GM12878 (cell line): ENCODE results near the gene MED13. TPM values are rescaled to one million over a fixed set of nuclear protein-coding genes. Genes with fewer than 3 reads are reported as not detected.

Source experiments
- polyA plus RNA-seq, 11 experiments: library from polyadenylated mRNA; depleted of rRNA in 4 of 11; unstranded in 6 of 11; stranded (reverse) in 5 of 11; fragments of >200 nt; fragmentation: Nextera tagmentation in 4 of 11; fragmentation: Illumina TruSeq in 1 of 11; extraction: Ambion mirVana in 4 of 11; extraction: Trizol in 1 of 11; gene quantifications; 1 replicate in 1 of 11; 2 replicates in 10 of 11; pipeline versions ENCODE4 v1.2.1 to v1.2.3, GENCODE V29; 2011 to 2016; ENCODE audit warnings: inconsistent platforms in 2 of 11, missing spikeins in 2 of 11, low read depth in 1 of 11
- total RNA-seq, 4 experiments: library from RNA; depleted of rRNA in 3 of 4; stranded (reverse); fragments of >200 nt in 3 of 4; fragmentation: Illumina TruSeq in 1 of 4; extraction: Trizol in 1 of 4; gene quantifications; 2 replicates each; pipeline versions ENCODE4 v1.2.1 to v1.2.3, GENCODE V29; 2013 to 2021

Gene MED13
- total and polyA plus RNA-seq, 10 of the 15 experiments (the other 5 are each of a cell fraction or from before 2014, with no cell fraction given), result 4.6 to 49.7 (median 21.3) TPM

Other genes starting within 250 kb of the MED13 start
- 20.0 and 23.1 TPM in 2 replicates for gene BRIP1, start 201.8 kb downstream of the MED13 start, total RNA-seq (2014; rRNA removed)
- 24.2 and 25.6 TPM in 2 replicates for gene BRIP1, start 201.8 kb downstream of the MED13 start, total RNA-seq (2014; rRNA removed; fragmentation: Illumina TruSeq; extraction: Trizol)
- gene BRIP1, start 201.8 kb downstream of the MED13 start, total RNA-seq (2021), result 14.5 and 15.0 TPM in 2 replicates
- gene BRIP1, start 201.8 kb downstream of the MED13 start, polyA plus RNA-seq (2011; rRNA removed), result 12.3 and 20.7 TPM in 2 replicates
- gene BRIP1, start 201.8 kb downstream of the MED13 start, polyA plus RNA-seq (2014; fragmentation: Illumina TruSeq; extraction: Trizol), result 18.6 and 22.4 TPM in 2 replicates
- 1 to 10 TPM; 4.0 to 4.2 TPM for gene BRIP1, start 201.8 kb downstream of the MED13 start, polyA plus RNA-seq (2014; fragmentation: Nextera tagmentation; extraction: Ambion mirVana)
- 8.1 and 8.7 TPM in 2 replicates for gene BRIP1, start 201.8 kb downstream of the MED13 start, polyA plus RNA-seq (2014; rRNA removed)
- gene BRIP1, start 201.8 kb downstream of the MED13 start, polyA plus RNA-seq (2016; fragmentation: Nextera tagmentation; extraction: Ambion mirVana), result 10 to 100 TPM; 12.2 to 13.4 TPM
- 17.7 and 22.7 TPM in 2 replicates for gene INTS2, start 137.3 kb downstream of the MED13 start, total RNA-seq (2014; rRNA removed)
- 17.0 and 17.7 TPM in 2 replicates for gene INTS2, start 137.3 kb downstream of the MED13 start, total RNA-seq (2014; rRNA removed; fragmentation: Illumina TruSeq; extraction: Trizol)
- gene INTS2, start 137.3 kb downstream of the MED13 start, total RNA-seq (2021), result 14.7 and 16.7 TPM in 2 replicates
- 22.2 and 29.6 TPM in 2 replicates for gene INTS2, start 137.3 kb downstream of the MED13 start, polyA plus RNA-seq (2011; rRNA removed)
- 13.2 and 16.1 TPM in 2 replicates for gene INTS2, start 137.3 kb downstream of the MED13 start, polyA plus RNA-seq (2014; fragmentation: Illumina TruSeq; extraction: Trizol)
- gene INTS2, start 137.3 kb downstream of the MED13 start, polyA plus RNA-seq (2014; fragmentation: Nextera tagmentation; extraction: Ambion mirVana), result 1 to 10 TPM; 2.8 to 4.2 TPM
- 8.3 and 9.2 TPM in 2 replicates for gene INTS2, start 137.3 kb downstream of the MED13 start, polyA plus RNA-seq (2014; rRNA removed)
- gene INTS2, start 137.3 kb downstream of the MED13 start, polyA plus RNA-seq (2016; fragmentation: Nextera tagmentation; extraction: Ambion mirVana), result 10 to 100 TPM in 1 of 2 experiments, 1 to 10 TPM in 1; 9.7 to 10.0 TPM